Choroid plexus epithelial cell (primary cell): ENCODE results near the gene SLC35F1.
A peak's percentile ranks its signal among the peaks of the same experiment; 100 is the strongest.
"Not testable (repeated sequence)": the region's sequence is repeated elsewhere in the genome, so short reads cannot be mapped to it uniquely, and the experiment has no call there.

Experiments
- DNase-seq: peaks from one replicate; pipeline ENCODE4 v3.0.0-alpha.2; 2010; ENCODE audit warnings: low read depth
- H3K4me3 ChIP-seq: 2 replicates; pipeline ENCODE4 v1.5.1; 2011; ENCODE audit warnings: low read depth, mild to moderate bottlenecking, control low read depth, low read length, moderate library complexity
- TF ChIP-seq, protein P1 (sequence below): conservative IDR thresholded peaks from 2 replicates; pipeline ENCODE4 v1.5.1; 2011; ENCODE audit warnings: low read depth, mild to moderate bottlenecking, control low read depth, inconsistent platforms, low read length, moderate library complexity

Gene SLC35F1

DNA sequence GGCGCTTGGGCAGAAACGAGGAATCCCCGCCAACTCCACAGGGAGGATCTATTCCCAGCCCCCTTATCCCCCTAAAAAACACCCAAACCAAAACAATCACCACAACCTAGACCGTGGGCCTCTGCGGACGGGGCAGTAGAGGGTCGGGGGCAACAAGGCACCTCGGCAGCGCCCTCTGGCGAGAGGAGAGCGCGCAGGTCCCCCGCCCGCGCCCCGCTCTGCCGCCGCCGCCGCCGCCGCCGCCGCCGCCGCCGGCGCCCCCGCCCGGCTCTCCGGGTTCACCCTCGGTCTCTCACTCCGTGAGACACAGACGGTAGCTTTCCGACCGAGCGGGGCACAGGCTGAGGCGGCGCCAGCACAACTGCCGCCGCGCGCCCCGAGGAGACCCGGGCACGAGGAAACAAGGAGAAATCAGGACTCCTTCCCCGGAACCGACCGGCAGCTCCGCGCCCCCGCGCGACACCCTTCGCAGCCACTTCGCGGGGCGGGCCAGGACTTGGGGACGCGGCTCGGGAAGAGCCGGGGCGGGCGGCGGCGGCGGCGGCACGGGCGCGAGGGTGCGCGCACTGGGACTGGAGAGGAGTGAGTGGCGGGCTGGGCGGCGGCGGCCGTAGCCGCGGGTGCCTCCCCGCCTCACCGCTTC lies at the start of gene SLC35F1:
Gene SLC35F1 (plus strand): TSS at position 307 of the 643 bp plus-strand sequence.
- TF ChIP-seq, protein P1, sequence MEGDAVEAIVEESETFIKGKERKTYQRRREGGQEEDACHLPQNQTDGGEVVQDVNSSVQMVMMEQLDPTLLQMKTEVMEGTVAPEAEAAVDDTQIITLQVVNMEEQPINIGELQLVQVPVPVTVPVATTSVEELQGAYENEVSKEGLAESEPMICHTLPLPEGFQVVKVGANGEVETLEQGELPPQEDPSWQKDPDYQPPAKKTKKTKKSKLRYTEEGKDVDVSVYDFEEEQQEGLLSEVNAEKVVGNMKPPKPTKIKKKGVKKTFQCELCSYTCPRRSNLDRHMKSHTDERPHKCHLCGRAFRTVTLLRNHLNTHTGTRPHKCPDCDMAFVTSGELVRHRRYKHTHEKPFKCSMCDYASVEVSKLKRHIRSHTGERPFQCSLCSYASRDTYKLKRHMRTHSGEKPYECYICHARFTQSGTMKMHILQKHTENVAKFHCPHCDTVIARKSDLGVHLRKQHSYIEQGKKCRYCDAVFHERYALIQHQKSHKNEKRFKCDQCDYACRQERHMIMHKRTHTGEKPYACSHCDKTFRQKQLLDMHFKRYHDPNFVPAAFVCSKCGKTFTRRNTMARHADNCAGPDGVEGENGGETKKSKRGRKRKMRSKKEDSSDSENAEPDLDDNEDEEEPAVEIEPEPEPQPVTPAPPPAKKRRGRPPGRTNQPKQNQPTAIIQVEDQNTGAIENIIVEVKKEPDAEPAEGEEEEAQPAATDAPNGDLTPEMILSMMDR: peak; percentile 51
- DNase-seq: no peak
- H3K4me3 ChIP-seq: peak within 1 kb of the TSS; percentile 51

DNA sequence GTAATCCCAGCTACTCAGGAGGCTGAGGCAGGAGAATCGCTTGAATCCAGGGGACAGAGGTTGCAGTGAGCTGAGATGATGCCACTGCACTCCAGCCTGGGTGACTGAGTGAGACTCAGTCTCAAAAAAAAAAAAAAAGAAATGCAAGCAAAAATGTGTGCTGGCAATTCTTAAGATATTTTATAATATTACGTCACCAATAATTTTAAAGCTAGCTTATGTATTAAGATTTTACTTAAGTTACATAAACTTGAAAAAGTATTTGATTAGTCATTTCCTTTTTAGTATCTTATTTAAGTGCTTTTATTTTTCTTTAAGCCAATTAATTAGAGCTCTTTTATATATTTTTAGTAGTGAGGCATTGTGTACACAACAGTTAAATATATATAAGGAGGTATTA lies 48.5 kb upstream of the SLC35F1 start:
- DNase-seq, H3K4me3 ChIP-seq: not testable (repeated sequence)

DNA sequence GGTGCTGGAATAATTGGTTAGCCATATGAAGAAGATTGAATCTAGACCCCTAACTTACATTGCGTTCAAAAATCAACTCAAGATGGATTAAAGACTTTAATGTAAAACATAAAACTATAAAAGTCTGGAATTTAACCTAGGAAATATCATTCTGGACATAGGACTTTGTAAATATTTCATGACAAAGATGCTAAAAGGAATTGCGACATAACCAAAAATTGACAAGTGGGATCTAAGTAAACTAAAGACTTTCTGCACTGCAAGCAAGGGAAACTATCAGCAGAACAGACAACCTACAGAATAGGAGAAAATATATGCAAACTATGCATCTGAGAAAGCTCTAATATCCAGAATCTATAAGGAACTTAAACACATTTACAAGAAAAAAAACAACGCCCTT lies 45.5 kb upstream of the SLC35F1 start:
- no peak for DNase-seq
- TF ChIP-seq, protein P1: no peak
- no peak overlapping the region for H3K4me3 ChIP-seq

DNA sequence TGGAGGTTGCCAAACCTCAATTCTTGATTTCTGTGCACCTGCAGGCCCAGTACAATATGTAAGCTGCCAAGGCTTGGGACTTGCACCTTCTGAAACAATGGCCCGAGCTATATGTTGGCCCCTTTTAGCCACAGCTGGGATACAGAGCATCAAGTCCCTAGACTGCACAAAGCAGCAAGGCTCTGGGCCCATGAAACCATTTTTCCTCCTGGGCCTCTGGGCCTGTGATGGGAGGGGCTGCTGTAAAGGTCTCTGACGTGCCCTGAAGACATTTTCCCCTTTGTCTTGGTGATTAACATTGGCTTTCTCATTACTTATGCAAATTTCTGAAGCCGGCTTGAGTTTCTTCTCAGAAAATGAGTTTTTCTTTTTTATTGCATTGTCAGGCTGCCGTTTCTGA lies 40.5 kb upstream of the SLC35F1 start:
- DNase-seq: no peak
- no peak overlapping the region for H3K4me3 ChIP-seq
- TF ChIP-seq, protein P1: no peak

DNA sequence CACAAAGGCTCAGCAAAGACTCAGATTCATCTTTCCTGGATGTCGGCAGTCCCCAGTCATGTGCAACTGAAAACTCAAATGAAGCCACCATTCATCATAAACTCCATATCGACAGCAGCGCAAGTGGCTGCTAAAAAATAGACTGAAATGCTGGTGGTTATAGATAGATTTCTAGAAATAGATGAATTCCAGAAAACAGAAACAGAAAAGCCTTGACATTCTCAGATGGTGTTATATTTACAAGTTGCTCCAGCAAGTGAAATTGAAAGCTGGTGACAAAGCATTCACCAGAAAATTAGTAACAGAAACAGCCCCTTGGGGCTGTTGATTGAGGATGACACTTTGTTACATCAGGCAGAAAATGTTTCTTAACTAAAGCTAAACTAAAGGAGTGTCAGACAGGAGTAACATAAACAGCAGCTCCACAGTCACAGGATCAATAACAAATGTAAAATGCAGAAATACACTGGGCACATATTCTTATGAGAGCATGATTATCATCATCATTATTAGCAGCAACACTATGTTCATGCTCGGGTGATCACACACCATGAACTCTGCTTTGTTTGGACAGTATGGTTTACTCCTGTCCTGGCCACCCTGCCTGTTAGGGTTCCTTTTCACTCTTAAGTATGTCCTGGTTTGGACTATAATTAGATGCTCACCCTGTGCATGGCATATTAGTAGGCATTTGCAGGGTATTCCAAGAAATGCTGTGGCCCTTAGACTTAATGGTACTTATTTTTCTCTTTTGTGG lies 36.4 kb upstream of the SLC35F1 start:
- no peak for DNase-seq
- H3K4me3 ChIP-seq: no peak overlapping the region

DNA sequence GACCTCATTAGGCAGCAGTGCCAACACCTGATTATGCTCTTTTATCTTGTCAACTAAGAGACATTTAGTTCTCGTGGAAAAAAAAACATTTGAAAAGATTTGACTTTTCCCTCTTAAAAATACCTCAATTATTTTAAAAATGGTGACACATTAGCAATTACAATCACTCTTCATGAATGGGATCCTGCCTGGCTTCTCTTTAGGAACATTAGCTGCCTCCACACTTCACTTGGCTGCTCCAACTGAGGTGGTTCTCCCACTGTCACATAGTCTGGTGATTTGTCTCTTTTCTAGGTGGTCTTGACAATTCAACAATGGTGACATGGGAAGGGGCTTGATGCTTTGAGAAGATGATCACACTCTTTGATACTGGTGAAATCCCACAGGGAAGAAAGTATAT lies 26.2 kb upstream of the SLC35F1 start:
- DNase-seq: no peak
- TF ChIP-seq, protein P1: no peak
- H3K4me3 ChIP-seq: no peak overlapping the region

More for the DNA sequence above, 36.4 kb upstream of the SLC35F1 start:
- TF ChIP-seq, protein P1: no peak

DNA sequence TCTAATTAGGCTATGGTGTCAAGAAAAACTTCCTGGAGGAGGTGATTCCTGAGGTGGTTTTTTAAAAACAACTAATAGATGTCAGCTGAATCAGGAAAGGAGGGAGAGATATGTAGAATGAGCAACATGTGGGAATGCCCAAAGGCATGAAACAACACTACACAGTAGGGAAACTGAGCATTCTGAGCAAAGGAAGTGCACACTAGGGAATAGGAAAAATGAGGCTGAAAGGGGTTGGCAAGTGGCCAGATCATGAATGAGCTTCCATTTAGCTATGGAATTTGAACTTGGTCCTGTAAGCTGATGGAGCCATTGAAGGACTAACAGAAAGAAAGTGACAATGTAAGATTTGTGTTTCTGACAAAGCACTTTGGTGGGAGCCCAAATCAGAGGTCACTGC lies 16.9 kb upstream of the SLC35F1 start:
- no peak overlapping the region for H3K4me3 ChIP-seq
- no peak for DNase-seq
- TF ChIP-seq, protein P1: no peak
